Measurements from ENCODE around the gene IFFO2.

IFFO2 gene

GRCh38 chr1:18954270-18955071 is 2.0 kb downstream of the IFFO2 start:
- no peak for DNase-seq (ENCODE audit: low read depth, low spot score)
- no peak overlapping the region for H3K4me3 ChIP-seq (ENCODE audit: low read length)

- H3K4me3 ChIP-seq (ENCODE audit: low read length) = no peak overlapping the region
- no peak for DNase-seq (ENCODE audit: low read depth, low spot score)
Observed at GRCh38 chr1:18953731-18954231, 2.7 kb downstream of the IFFO2 start.

GRCh38 chr1:18951818-18952391 is 4.6 kb downstream of the IFFO2 start:
- no peak overlapping the region for H3K4me3 ChIP-seq (ENCODE audit: low read length)
- peak; percentile 37 for DNase-seq (ENCODE audit: low read depth, low spot score)

- H3K4me3 ChIP-seq (ENCODE audit: low read length) = no peak overlapping the region
- no peak for DNase-seq (ENCODE audit: low read depth, low spot score)
Observed at GRCh38 chr1:18951416-18951815, 5.1 kb downstream of the IFFO2 start.

- DNase-seq (ENCODE audit: low read depth, low spot score) = no peak
- H3K4me3 ChIP-seq (ENCODE audit: low read length) = no peak overlapping the region
Observed at GRCh38 chr1:18950401-18951026, 6.0 kb downstream of the IFFO2 start.

GRCh38 chr1:18949686-18950400 is 6.6 kb downstream of the IFFO2 start:
- no peak for DNase-seq (ENCODE audit: low read depth, low spot score)
- H3K4me3 ChIP-seq (ENCODE audit: low read length) = no peak overlapping the region

- no peak for DNase-seq (ENCODE audit: low read depth, low spot score)
- no peak overlapping the region for H3K4me3 ChIP-seq (ENCODE audit: low read length)
Observed at GRCh38 chr1:18948913-18949685, 7.4 kb downstream of the IFFO2 start.

GRCh38 chr1:18948048-18948912 is 8.2 kb downstream of the IFFO2 start:
- peak; percentile 67 for DNase-seq (ENCODE audit: low read depth, low spot score)

GRCh38 chr1:18947570-18947969 is 8.9 kb downstream of the IFFO2 start:
- no peak for DNase-seq (ENCODE audit: low read depth, low spot score)
- H3K4me3 ChIP-seq (ENCODE audit: low read length) = no peak overlapping the region

More at GRCh38 chr1:18948048-18948912, 8.2 kb downstream of the IFFO2 start:
- no peak overlapping the region for H3K4me3 ChIP-seq (ENCODE audit: low read length)

GRCh38 chr1:18946550-18947381 is 9.7 kb downstream of the IFFO2 start:
- no peak overlapping the region for H3K4me3 ChIP-seq (ENCODE audit: low read length)

GRCh38 chr1:18945401-18945849 is 11.1 kb downstream of the IFFO2 start:
- no peak overlapping the region for H3K4me3 ChIP-seq (ENCODE audit: low read length)
- DNase-seq (ENCODE audit: low read depth, low spot score) = no peak

More at GRCh38 chr1:18946550-18947381, 9.7 kb downstream of the IFFO2 start:
- DNase-seq (ENCODE audit: low read depth, low spot score) = no peak

- no peak overlapping the region for H3K4me3 ChIP-seq (ENCODE audit: low read length)
- DNase-seq (ENCODE audit: low read depth, low spot score) = no peak
Observed at GRCh38 chr1:18944810-18945209, 11.7 kb downstream of the IFFO2 start.

GRCh38 chr1:18943914-18944572 is 12.4 kb downstream of the IFFO2 start:
- DNase-seq (ENCODE audit: low read depth, low spot score) = no peak

GRCh38 chr1:18943162-18943561 is 13.3 kb downstream of the IFFO2 start:
- DNase-seq (ENCODE audit: low read depth, low spot score) = no peak

More at GRCh38 chr1:18943914-18944572, 12.4 kb downstream of the IFFO2 start:
- no peak overlapping the region for H3K4me3 ChIP-seq (ENCODE audit: low read length)

GRCh38 chr1:18942340-18942739 is 14.1 kb downstream of the IFFO2 start:
- DNase-seq (ENCODE audit: low read depth, low spot score) = no peak
- no peak overlapping the region for H3K4me3 ChIP-seq (ENCODE audit: low read length)

More at GRCh38 chr1:18943162-18943561, 13.3 kb downstream of the IFFO2 start:
- H3K4me3 ChIP-seq (ENCODE audit: low read length) = no peak overlapping the region

Measured in Jurkat, Clone E6-1 (cell line).